AG04450 (cell line): Measurements from ENCODE around the gene SPATA31D1. TPM values are rescaled to one million over a fixed set of nuclear protein-coding genes. Genes with fewer than 3 reads are reported as not detected.

Source experiments
- CTCF ChIA-PET: fragments of 300-600, 350-600 bp; formaldehyde crosslinking; extraction: SDS; loops from one replicate; lab custom pipeline; 2022; ENCODE audit warnings: antibody characterized with exemption, inconsistent platforms; lab: Charles Lee
- POLR2A ChIA-PET: fragments of 350-600 bp; formaldehyde crosslinking; extraction: SDS; loops from one replicate; lab custom pipeline; 2021; ENCODE audit warnings: antibody characterized with exemption, inconsistent platforms; lab: Yijun Ruan, JAX
- DNase-seq: peaks from one replicate; pipeline ENCODE4 v3.0.0-alpha.2; 2011; ENCODE audit warnings: low read depth, low spot score
- H3K27ac ChIP-seq: one replicate; pipeline ENCODE4 v1.5.1; 2012; ENCODE audit warnings: low read depth, low read length, control low read depth
- H3K27me3 ChIP-seq: one replicate; pipeline ENCODE4 v1.6.0; 2012; ENCODE audit warnings: low read length; ENCODE audit not compliant: control insufficient read depth, insufficient read depth
- H3K4me3 ChIP-seq: 2 replicates; pipeline ENCODE4 v1.5.1; 2011; ENCODE audit warnings: mild to moderate bottlenecking, low read depth, low read length, control low read depth
- H3K9me3 ChIP-seq: 2 replicates; pipeline ENCODE4 v1.5.1; 2012; ENCODE audit warnings: low read length; ENCODE audit not compliant: control insufficient read depth, insufficient read depth
- CTCF ChIP-seq: IDR thresholded peaks from 2 replicates; pipeline ENCODE4 v1.5.1; 2011; ENCODE audit warnings: low read depth, low read length, control low read depth, inconsistent platforms
- polyA plus RNA-seq: library from polyadenylated mRNA; depleted of rRNA; stranded (reverse); fragments of >200 nt; gene quantifications from 2 replicates; pipeline ENCODE4 v1.2.3, GENCODE V29; 2011

Gene SPATA31D1
- polyA plus RNA-seq, 1 experiment = not detected

GRCh38 chr9:82012276-82012675 is 23.7 kb downstream of the SPATA31D1 start:
- CTCF ChIA-PET = no interaction called here
- TF ChIP-seq CTCF = no peak
- no peak for DNase-seq
- no peaks in the 10 kb centered on the region for H3K27me3 ChIP-seq
- H3K27ac ChIP-seq = no peak overlapping the region
- POLR2A ChIA-PET = interaction anchor here (0.6 kb wide), 1 partner anchor 141 kb away, joined by 5 read pairs; no protein-coding TSS in a partner anchor
- H3K4me3 ChIP-seq = no peak overlapping the region
- no peaks in the 10 kb centered on the region for H3K9me3 ChIP-seq

- CTCF ChIA-PET = no interaction called here
- no peak for DNase-seq
- no peak for TF ChIP-seq CTCF
- Histone ChIP-seq H3K9me3 (peaks cover 3% of the 10 kb centered on the region; the same call in 1 of the 2 replicates), H3K27ac (no peak overlapping the region), H3K27me3 (no peaks in the 10 kb centered on the region), H3K4me3 (no peak overlapping the region)
- POLR2A ChIA-PET = no interaction called here
These were observed 31.8 kb downstream of the SPATA31D1 start for GRCh38 chr9:82020331-82020730.

- CTCF ChIA-PET = no interaction called here
- peak overlapping the region; percentile 77 for H3K27ac ChIP-seq
- no peak for TF ChIP-seq CTCF
- peak; percentile 89 for DNase-seq
- POLR2A ChIA-PET = interaction anchor here (0.7 kb wide), 1 partner anchor 166 kb away, joined by 3 read pairs; no protein-coding TSS in a partner anchor
- H3K9me3 ChIP-seq = peaks cover 3% of the 10 kb centered on the region; the same call in 1 of the 2 replicates
- H3K27me3 ChIP-seq = no peaks in the 10 kb centered on the region
- no peak overlapping the region for H3K4me3 ChIP-seq
These were observed 32.6 kb downstream of the SPATA31D1 start for GRCh38 chr9:82021198-82021597.

GRCh38 chr9:82022121-82022520 is 33.5 kb downstream of the SPATA31D1 start:
- TF ChIP-seq CTCF = no peak
- CTCF ChIA-PET = no interaction called here
- H3K9me3 ChIP-seq = peaks cover 3% of the 10 kb centered on the region; the same call in 1 of the 2 replicates
- H3K27ac ChIP-seq = no peak overlapping the region
- POLR2A ChIA-PET = interaction anchor here (0.5 kb wide), 1 partner anchor 183 kb away, joined by 3 read pairs; no protein-coding TSS in a partner anchor
- no peak for DNase-seq
- no peak overlapping the region for H3K4me3 ChIP-seq
- no peaks in the 10 kb centered on the region for H3K27me3 ChIP-seq

GRCh38 chr9:82024908-82025307 is 36.3 kb downstream of the SPATA31D1 start:
- ChIA-PET CTCF (interaction anchor here (0.6 kb wide), 1 partner anchor 595 kb away, joined by 4 read pairs; no protein-coding TSS in a partner anchor), POLR2A (no interaction called here)
- TF ChIP-seq CTCF = no peak
- Histone ChIP-seq H3K4me3 (no peak overlapping the region), H3K27ac (no peak overlapping the region), H3K27me3 (no peaks in the 10 kb centered on the region), H3K9me3 (no peaks in the 10 kb centered on the region)
- DNase-seq = no peak
